ENCODE data around the gene OCRL. TPM values are rescaled to one million over a fixed set of nuclear protein-coding genes. Genes with fewer than 3 reads are reported as not detected.

Gene OCRL
- total and polyA plus RNA-seq, 2 of the 13 experiments (the other 11 are each of a cell fraction or from before 2014, with no cell fraction given): 13.4 to 32.0 TPM

GRCh38 chrX:129494887-129495286 lies 45.2 kb upstream of the OCRL start:
- H3K27ac ChIP-seq (ENCODE audit: extremely low read length, insufficient read depth, low read length): no peak overlapping the region
- no peaks in the 10 kb centered on the region for H3K4me1 ChIP-seq (ENCODE audit: insufficient read depth, low read length)
- no peaks in the 10 kb centered on the region for H3K27me3 ChIP-seq (ENCODE audit: control insufficient read depth in 1 of 2, insufficient read depth in 2 of 2, low read length in 2 of 2)
- H4K20me1 ChIP-seq (ENCODE audit: insufficient read depth, low read length): peaks cover 3% of the 10 kb centered on the region; the same call in 1 of the 2 replicates
- no peak overlapping the region for H3K4me3 ChIP-seq (replicated peaks in 1 of 3; ENCODE audit: insufficient read depth in 1 of 3, low read depth in 2 of 3, low read length in 3 of 3)
- no peaks in the 10 kb centered on the region for H3K79me2 ChIP-seq (ENCODE audit: insufficient read depth, low read length)
- intact Hi-C loops (cut with micrococcal nuclease; ENCODE audit: unreplicated experiment) (loop anchor here (10.0 kb wide), 1 partner anchor 50 kb away; the partner anchor contains the start of gene OCRL), in situ Hi-C loops (cut with HindIII; ENCODE audit: extremely low pct_ligation_motif_present, low pct_unique_long_range_greater_than_20kb) (no loop called here)
- ATAC-seq (peak; percentile 54), DNase-seq (ENCODE audit: low spot score) (no peak), FAIRE-seq (no peak)
- no peaks in the 10 kb centered on the region for H3K9me3 ChIP-seq (ENCODE audit: low read length)
- ChIA-PET POLR2A (no interaction called here), CTCF (ENCODE audit: low intra/inter-chr PET ratio, low total read pairs) (no interaction called here)
- H3K9ac ChIP-seq (ENCODE audit: insufficient read depth, low read depth, low read length): no peak overlapping the region
- BruUV-seq (replicated peaks): no TSS peak
- H3K4me2 ChIP-seq (ENCODE audit: low read depth, low read length): no peak overlapping the region
- 93% methylated on average over 2 of the region's 2 CpGs for WGBS (ENCODE audit: low lambda C conversion rate)
- TF ChIP-seq, protein P1, sequence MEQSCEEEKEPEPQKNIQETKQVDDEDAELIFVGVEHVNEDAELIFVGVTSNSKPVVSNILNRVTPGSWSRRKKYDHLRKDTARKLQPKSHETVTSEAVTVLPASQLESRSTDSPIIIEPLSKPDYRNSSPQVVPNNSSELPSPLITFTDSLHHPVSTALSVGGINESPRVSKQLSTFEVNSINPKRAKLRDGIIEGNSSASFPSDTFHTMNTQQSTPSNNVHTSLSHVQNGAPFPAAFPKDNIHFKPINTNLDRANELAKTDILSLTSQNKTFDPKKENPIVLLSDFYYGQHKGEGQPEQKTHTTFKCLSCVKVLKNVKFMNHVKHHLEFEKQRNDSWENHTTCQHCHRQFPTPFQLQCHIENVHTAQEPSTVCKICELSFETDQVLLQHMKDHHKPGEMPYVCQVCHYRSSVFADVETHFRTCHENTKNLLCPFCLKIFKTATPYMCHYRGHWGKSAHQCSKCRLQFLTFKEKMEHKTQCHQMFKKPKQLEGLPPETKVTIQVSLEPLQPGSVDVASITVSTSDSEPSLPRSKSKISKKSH (CRISPR knock-in tag; IDR thresholded peaks at IDR 0.05; ENCODE audit: borderline replicate concordance): no peak
- TF ChIP-seq NR2C2 (CRISPR knock-in tag; IDR thresholded peaks at IDR 0.05; ENCODE audit: borderline replicate concordance) (no peak), GTF2F1 (IDR thresholded peaks at IDR 0.05; ENCODE audit: low read length) (no peak), PRDM10 (CRISPR knock-in tag; IDR thresholded peaks at IDR 0.05; ENCODE audit: low read depth) (no peak), ATRX (CRISPR knock-in tag; IDR thresholded peaks at IDR 0.05; ENCODE audit: borderline replicate concordance) (no peak), TP53 (CRISPR knock-in tag; conservative IDR thresholded peaks at IDR 0.05) (no peak)
- H3K36me3 ChIP-seq (replicated peaks in 1 of 2; ENCODE audit: control insufficient read depth in 1 of 2, insufficient read depth in 2 of 2, low read length in 2 of 2): peaks cover 9 to 54% of the 10 kb centered on the region in 2 experiments; a peak in 4 of 5 replicates
- no peak overlapping the region for H2AFZ ChIP-seq (ENCODE audit: low read length)

Data from HepG2 (cell line).